Ascending aorta (tissue), 2 donors: ENCODE results near the gene SPEM1. TPM values are rescaled to one million over a fixed set of nuclear protein-coding genes. Genes with fewer than 3 reads are reported as not detected.

Experiments
- DNase-seq, 2 donors: peaks; one replicate each; pipeline ENCODE4 v3.0.0-alpha.2; 2019; ENCODE audit warnings: low spot score in 2 of 2
- H3K27ac ChIP-seq, 2 donors: fragments of 200-600 bp; sonication (generic); one replicate each; pipeline ENCODE4 v1.5.1; 2016 to 2017; ENCODE audit warnings: mild to moderate bottlenecking in 1 of 2
- H3K27me3 ChIP-seq: fragments of 200-600 bp; sonication (generic); one replicate; pipeline ENCODE4 v1.5.1; 2017
- H3K36me3 ChIP-seq, 2 donors: fragments of 200-600 bp; sonication (generic); one replicate each; pipeline ENCODE4 v1.5.1; 2016
- H3K4me1 ChIP-seq, 2 donors: fragments of 200-600 bp; sonication (generic); one replicate each; pipeline ENCODE4 v1.5.1; 2016 to 2017; ENCODE audit warnings: mild to moderate bottlenecking in 1 of 2
- H3K4me3 ChIP-seq, 2 donors: fragments of 200-600 bp; sonication (generic); one replicate each; pipeline ENCODE4 v1.5.1; 2016 to 2017; ENCODE audit warnings: mild to moderate bottlenecking in 1 of 2
- H3K9me3 ChIP-seq, 2 donors: fragments of 200-600 bp; sonication (generic); one replicate each; pipeline ENCODE4 v1.5.1; 2016
- CTCF ChIP-seq, 3 experiments: fragments of 200-600 bp in 2 of 3; fragments of 450-650 bp in 1 of 3; sonication (generic) in 2 of 3; IDR thresholded peaks; one replicate each; pipeline ENCODE4 v1.5.1; 2016 to 2019; ENCODE audit warnings: antibody characterized with exemption in 3 of 3, mild to moderate bottlenecking in 1 of 3, moderate library complexity in 1 of 3
- intact Hi-C: fragments of 100-400 bp; cut with DNase I; formaldehyde crosslinking; loops from one replicate; pipeline ENCODE4 v1.15.1; 2023
- total RNA-seq: library from RNA; depleted of rRNA; stranded (reverse); fragments of >200 nt; gene quantifications from one replicate; pipeline ENCODE4 v1.1.0, GENCODE V29; 2016

The SPEM1 gene
- total RNA-seq, 1 donor from 2014 or later, result not detected

DNA sequence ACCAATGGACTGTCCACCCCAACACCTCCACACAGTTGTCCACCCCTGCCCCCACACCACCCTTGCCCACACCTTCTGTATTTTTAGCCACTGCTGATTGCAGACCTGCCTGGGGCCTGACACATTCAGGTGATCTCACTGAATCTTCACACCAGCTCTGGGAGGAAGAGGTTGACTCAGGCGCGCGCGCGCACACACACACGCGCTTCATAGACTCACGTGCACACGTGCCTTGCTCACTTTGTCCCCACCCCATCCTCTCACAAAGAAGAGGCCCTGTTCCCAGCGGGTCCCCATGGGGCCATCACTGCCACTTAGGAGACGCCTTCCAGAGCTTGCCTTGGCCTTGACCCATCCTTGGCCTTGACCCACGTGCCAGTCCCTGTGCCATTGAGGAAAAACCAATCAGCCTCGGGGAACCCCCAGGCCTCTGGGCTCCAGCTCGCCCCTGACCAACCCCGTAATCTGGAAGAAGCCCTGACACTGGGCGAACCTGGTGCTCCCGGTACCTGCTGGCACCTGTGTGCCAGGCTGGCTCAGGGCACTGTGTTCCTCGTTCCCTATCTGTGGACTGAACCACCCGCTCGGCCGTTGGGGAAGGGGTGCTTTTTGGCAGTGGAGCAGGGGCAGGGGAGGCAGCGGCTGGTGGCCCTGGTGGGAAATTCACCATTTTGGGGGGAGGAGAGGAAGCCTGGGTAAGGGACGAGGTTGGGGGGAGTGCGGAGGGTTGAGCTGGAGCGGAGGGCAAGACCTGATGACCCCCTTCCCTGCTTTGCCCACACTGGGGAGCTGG, 9.3 kb upstream of the SPEM1 start:
- H3K36me3 ChIP-seq, result peaks cover 5 to 17% of the 10 kb centered on the region in 2 donors
- no peak overlapping the region for H3K4me3 ChIP-seq
- intact Hi-C loops, result no loop called here
- no peak for TF ChIP-seq CTCF (IDR thresholded peaks at IDR 0.05)
- DNase-seq, result no peak
- H3K27me3 ChIP-seq, result no peaks in the 10 kb centered on the region
- peaks cover 0 to 2% of the 10 kb centered on the region in 2 donors for H3K4me1 ChIP-seq
- H3K27ac ChIP-seq, result no peak overlapping the region
- no peaks in the 10 kb centered on the region for H3K9me3 ChIP-seq

DNA sequence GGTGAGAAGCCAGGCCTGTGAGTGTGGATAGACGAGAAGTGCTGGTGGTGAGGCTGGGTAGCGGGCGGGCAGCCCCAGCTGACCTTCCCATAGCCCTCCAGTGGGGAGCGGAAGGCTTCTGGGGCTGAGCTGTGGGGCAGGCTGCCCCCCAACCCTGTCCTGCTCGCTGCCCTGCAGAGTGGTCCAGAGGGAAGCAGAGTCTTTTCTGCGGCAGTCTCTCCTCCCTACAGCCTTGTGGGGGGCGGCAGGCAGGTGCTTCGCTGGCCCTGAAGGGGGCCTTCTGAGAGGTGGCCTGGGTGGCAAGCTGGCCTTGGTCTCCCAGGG, 8.7 kb upstream of the SPEM1 start:
- H3K4me3 ChIP-seq, result no peak overlapping the region
- H3K36me3 ChIP-seq, result peaks cover 6 to 17% of the 10 kb centered on the region in 2 donors
- TF ChIP-seq CTCF (IDR thresholded peaks at IDR 0.05), result no peak
- H3K4me1 ChIP-seq, result no peaks in the 10 kb centered on the region
- H3K27ac ChIP-seq, result no peak overlapping the region
- H3K27me3 ChIP-seq, result no peaks in the 10 kb centered on the region
- intact Hi-C loops, result no loop called here
- no peaks in the 10 kb centered on the region for H3K9me3 ChIP-seq
- DNase-seq, result no peak

- intact Hi-C loops, result no loop called here
- Histone ChIP-seq H3K4me3 (no peak overlapping the region), H3K27ac (no peak overlapping the region), H3K27me3 (no peaks in the 10 kb centered on the region), H3K4me1 (no peaks in the 10 kb centered on the region), H3K36me3 (peaks cover 10 to 29% of the 10 kb centered on the region in 2 donors), H3K9me3 (no peaks in the 10 kb centered on the region)
- TF ChIP-seq CTCF (IDR thresholded peaks at IDR 0.05), result no peak
- no peak for DNase-seq
Observed at GRCh38 chr17:7413346-7413985, 6.7 kb upstream of the SPEM1 start.

DNA sequence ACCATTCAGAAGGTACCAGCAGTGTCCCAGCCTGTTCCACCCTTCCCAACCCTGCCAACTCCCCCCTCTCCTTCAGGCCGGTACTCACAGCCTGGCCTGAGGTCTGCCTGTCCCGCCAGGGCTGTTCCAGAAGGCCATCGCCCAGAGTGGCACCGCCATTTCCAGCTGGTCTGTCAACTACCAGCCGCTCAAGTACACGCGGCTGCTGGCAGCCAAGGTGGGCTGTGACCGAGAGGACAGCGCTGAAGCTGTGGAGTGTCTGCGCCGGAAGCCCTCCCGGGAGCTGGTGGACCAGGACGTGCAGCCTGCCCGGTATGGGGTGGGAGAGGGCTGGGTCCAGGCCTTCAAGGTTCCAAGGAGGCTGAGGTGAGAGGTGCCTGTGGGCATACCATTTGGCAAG, 5.3 kb upstream of the SPEM1 start:
- peaks cover 10 to 22% of the 10 kb centered on the region in 2 donors for H3K36me3 ChIP-seq
- no peaks in the 10 kb centered on the region for H3K27me3 ChIP-seq
- no peak overlapping the region for H3K4me3 ChIP-seq
- TF ChIP-seq CTCF (IDR thresholded peaks at IDR 0.05), result no peak
- H3K27ac ChIP-seq, result no peak overlapping the region
- intact Hi-C loops, result no loop called here
- H3K4me1 ChIP-seq, result no peaks in the 10 kb centered on the region
- no peak for DNase-seq
- no peaks in the 10 kb centered on the region for H3K9me3 ChIP-seq

DNA sequence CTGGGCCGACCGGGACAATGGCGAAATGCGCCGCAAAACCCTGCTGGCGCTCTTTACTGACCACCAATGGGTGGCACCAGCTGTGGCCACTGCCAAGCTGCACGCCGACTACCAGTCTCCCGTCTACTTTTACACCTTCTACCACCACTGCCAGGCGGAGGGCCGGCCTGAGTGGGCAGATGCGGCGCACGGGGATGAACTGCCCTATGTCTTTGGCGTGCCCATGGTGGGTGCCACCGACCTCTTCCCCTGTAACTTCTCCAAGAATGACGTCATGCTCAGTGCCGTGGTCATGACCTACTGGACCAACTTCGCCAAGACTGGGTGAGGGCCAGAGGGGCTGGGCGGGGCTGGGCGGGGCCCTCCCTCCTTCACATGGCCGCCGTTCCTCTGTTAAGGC, 4.3 kb upstream of the SPEM1 start:
- Histone ChIP-seq H3K27me3 (no peaks in the 10 kb centered on the region), H3K27ac (no peak overlapping the region), H3K36me3 (peaks cover 10 to 22% of the 10 kb centered on the region in 2 donors), H3K9me3 (no peaks in the 10 kb centered on the region), H3K4me1 (no peaks in the 10 kb centered on the region), H3K4me3 (no peak overlapping the region)
- no peak for TF ChIP-seq CTCF (IDR thresholded peaks at IDR 0.05)
- intact Hi-C loops, result no loop called here
- no peak for DNase-seq
